A549 (cell line): ENCODE measurements around the gene SPRR1B. TPM values are rescaled to one million over a fixed set of nuclear protein-coding genes. Genes with fewer than 3 reads are reported as not detected.

ENCODE experiments used
- ATAC-seq, 2 experiments: fragments of 200-7000 bp in 1 of 2; fragments of >200 bp in 1 of 2; cut with Nextera tagmentation in 1 of 2; cut with Tn5 transposase in 1 of 2; 3 replicates each; pipeline versions ENCODE4 v1.8.0 to v1.9.1; 2018 to 2020; ENCODE audit warnings: mild to moderate bottlenecking in 1 of 2, moderate library complexity in 1 of 2
- CTCF ChIA-PET: fragments of 300-600 bp; sonication (Branson Sonifier 250); formaldehyde crosslinking; extraction: SDS; loops from one replicate; lab custom pipeline; 2021; ENCODE audit warnings: antibody characterized with exemption, inconsistent platforms; lab: Yijun Ruan, JAX
- POLR2A ChIA-PET: fragments of 350-600 bp; formaldehyde crosslinking; extraction: SDS; loops from one replicate; lab custom pipeline; 2021; ENCODE audit warnings: antibody characterized with exemption, inconsistent platforms; lab: Yijun Ruan, JAX
- DNase-seq, 2 experiments: peaks; one replicate each; pipeline versions ENCODE4 v3.0.0 to v3.0.0-alpha.2; 2011 to 2016; ENCODE audit warnings: low read depth in 1 of 2, low spot score in 1 of 2
- FAIRE-seq: peaks from 2 replicates; lab custom pipeline; 2011; peaks lifted over from hg19 to GRCh38; lab: Jason Lieb, UNC
- H3K27ac ChIP-seq, 2 experiments: fragments of >200 bp; sonication (Bioruptor Twin); formaldehyde crosslinking; 3 replicates each; pipeline ENCODE4 v1.5.1; 2016 to 2017
- H3K4me1 ChIP-seq: fragments of >200 bp; sonication (Bioruptor Twin); formaldehyde crosslinking; 3 replicates; pipeline ENCODE4 v1.6.1; 2016
- H3K4me2 ChIP-seq: fragments of >200 bp; sonication (Bioruptor Twin); formaldehyde crosslinking; 3 replicates; pipeline ENCODE4 v1.6.1; 2016
- H3K4me3 ChIP-seq: fragments of >200 bp; sonication (Bioruptor Twin); formaldehyde crosslinking; 3 replicates; pipeline ENCODE4 v1.5.1; 2016
- H3K9me3 ChIP-seq: fragments of >200 bp; sonication (Bioruptor Twin); formaldehyde crosslinking; 3 replicates; pipeline ENCODE4 v1.6.1; 2016
- ATOH8 ChIP-seq: fragments of 250-450 bp; sonication (Bioruptor Pico); IDR thresholded peaks from 2 replicates; pipeline ENCODE4 v1.5.0; 2020; ENCODE audit warnings: low read depth, mild to moderate bottlenecking, moderate library complexity
- CEBPB ChIP-seq, 2 experiments: fragments of >200 bp in 1 of 2; sonication (Bioruptor Twin) in 1 of 2; formaldehyde crosslinking in 1 of 2; IDR thresholded peaks; 2 replicates each; pipeline ENCODE4 v1.6.1; 2012 to 2016
- E2F6 ChIP-seq: IDR thresholded peaks from 2 replicates; pipeline ENCODE4 v1.6.1; 2012; ENCODE audit warnings: low read depth, borderline replicate concordance
- EHMT2 ChIP-seq: fragments of 200-600 bp; sonication (generic); IDR thresholded peaks from 2 replicates; pipeline ENCODE4 v1.6.1; 2016; ENCODE audit warnings: antibody characterized with exemption, low read depth, mild to moderate bottlenecking, moderate library complexity
- EP300 ChIP-seq, 2 experiments: fragments of >200 bp; sonication (Bioruptor Twin); formaldehyde crosslinking; IDR thresholded peaks; 2 replicates in 1 of 2; 3 replicates in 1 of 2; pipeline ENCODE4 v1.6.1; 2016 to 2017
- ESRRA ChIP-seq: fragments of 150-350 bp; IDR thresholded peaks from 2 replicates; pipeline ENCODE4 v1.6.1; 2014; ENCODE audit warnings: mild to moderate bottlenecking, low read length, borderline replicate concordance
- HDAC2 ChIP-seq: fragments of 200-600 bp; sonication (generic); IDR thresholded peaks from 2 replicates; pipeline ENCODE4 v1.6.1; 2016
- JUN ChIP-seq, 2 experiments: fragments of >200 bp; sonication (Bioruptor Twin); formaldehyde crosslinking; IDR thresholded peaks; 2 replicates in 1 of 2; 3 replicates in 1 of 2; pipeline ENCODE4 v1.6.1; 2016 to 2017
- JUNB ChIP-seq: fragments of >200 bp; sonication (Bioruptor Twin); formaldehyde crosslinking; IDR thresholded peaks from 2 replicates; pipeline ENCODE4 v1.6.1; 2016
- KDM1A ChIP-seq: fragments of 200-600 bp; sonication (generic); IDR thresholded peaks from 2 replicates; pipeline ENCODE4 v1.6.1; 2016; ENCODE audit warnings: low read depth, mild to moderate bottlenecking
- MAZ ChIP-seq: fragments of 150-350 bp; IDR thresholded peaks from 2 replicates; pipeline ENCODE4 v1.6.1; 2014; ENCODE audit warnings: antibody characterized with exemption, low read depth, low read length, borderline replicate concordance
- NFE2L2 ChIP-seq: fragments of 150-350 bp; conservative IDR thresholded peaks from 2 replicates; pipeline ENCODE4 v1.6.1; 2014; ENCODE audit warnings: low read length
- NPAS2 ChIP-seq: fragments of 250-450 bp; sonication (Bioruptor Pico); IDR thresholded peaks from 2 replicates; pipeline ENCODE4 v1.8.0; 2022; ENCODE audit warnings: mild to moderate bottlenecking, moderate library complexity, borderline replicate concordance
- NR3C1 ChIP-seq: fragments of >200 bp; sonication (Bioruptor Twin); formaldehyde crosslinking; IDR thresholded peaks from 3 replicates; pipeline ENCODE4 v1.6.1; 2017
- POLR2A ChIP-seq: IDR thresholded peaks from 2 replicates; pipeline ENCODE4 v1.6.1; 2012; ENCODE audit warnings: mild to moderate bottlenecking, low read length
- POLR2AphosphoS2 ChIP-seq: conservative IDR thresholded peaks from 2 replicates; pipeline ENCODE4 v1.6.1; 2012; ENCODE audit warnings: low read length, improper control_type of control experiment, inconsistent platforms
- RAD21 ChIP-seq, 2 experiments: fragments of >200 bp in 1 of 2; sonication (Bioruptor Twin) in 1 of 2; formaldehyde crosslinking in 1 of 2; IDR thresholded peaks in 1 of 2; conservative IDR thresholded peaks in 1 of 2; 2 replicates in 1 of 2; 3 replicates in 1 of 2; pipeline ENCODE4 v1.6.1; 2012 to 2018; ENCODE audit warnings: inconsistent platforms in 1 of 2
- RARB ChIP-seq: fragments of 250-450 bp; sonication (Bioruptor Pico); IDR thresholded peaks from 2 replicates; pipeline ENCODE4 v1.8.0; 2021; ENCODE audit warnings: mild to moderate bottlenecking, moderate library complexity
- SREBF2 ChIP-seq: fragments of 450-650 bp; IDR thresholded peaks from 2 replicates; pipeline ENCODE4 v1.6.1; 2014; ENCODE audit warnings: mild to moderate bottlenecking, moderate library complexity
- TFCP2L1 ChIP-seq: fragments of 250-450 bp; sonication (Bioruptor Pico); IDR thresholded peaks from 2 replicates; pipeline ENCODE4 v1.5.0; 2021; ENCODE audit warnings: mild to moderate bottlenecking
- TP53 ChIP-seq: fragments of 250-450 bp; sonication (Bioruptor Pico); IDR thresholded peaks from 2 replicates; pipeline ENCODE4 v1.5.0; 2021; ENCODE audit warnings: mild to moderate bottlenecking, moderate library complexity
- ZC3H11A ChIP-seq: fragments of 450-650 bp; IDR thresholded peaks from 2 replicates; pipeline ENCODE4 v1.6.1; 2014; ENCODE audit warnings: antibody characterized with exemption, mild to moderate bottlenecking
- ZNF302 ChIP-seq: fragments of 250-450 bp; sonication (Bioruptor Pico); IDR thresholded peaks from 2 replicates; pipeline ENCODE4 v1.9.0; 2021; ENCODE audit warnings: inconsistent platforms, mild to moderate bottlenecking, moderate library complexity
- ZSCAN20 ChIP-seq: fragments of 250-450 bp; sonication (Bioruptor Pico); IDR thresholded peaks from 2 replicates; pipeline ENCODE4 v1.8.0; 2022; ENCODE audit warnings: mild to moderate bottlenecking, moderate library complexity
- WGBS: methylation state at CpG from one replicate; pipeline ENCODE4 v1.1.6; 2017; ENCODE audit errors: missing lambda C conversion rate; 5-methylcytosine and 5-hydroxymethylcytosine counted together
- polyA plus RNA-seq, 4 experiments: library from polyadenylated mRNA; depleted of rRNA in 3 of 4; stranded (reverse); fragments of >200 nt; fragmentation: RNase III in 1 of 4; extraction: RNeasy Plus Mini Kit Qiagen cat#74134 plus additional on column Dnase treatment in 1 of 4; gene quantifications; 2 replicates in 3 of 4; 3 replicates in 1 of 4; pipeline ENCODE4 v1.2.3, GENCODE V29; 2011 to 2017
- TF ChIP-seq, protein P1 (sequence below): fragments of 450-650 bp; IDR thresholded peaks from 2 replicates; pipeline ENCODE4 v1.6.1; 2014; ENCODE audit warnings: antibody characterized with exemption
- TF ChIP-seq, protein P2 (sequence below): IDR thresholded peaks from 2 replicates; pipeline ENCODE4 v1.6.1; 2012
- TF ChIP-seq, protein P3 (sequence below): fragments of 250-450 bp; sonication (Bioruptor Pico); IDR thresholded peaks from 2 replicates; pipeline ENCODE4 v1.5.0; 2021; ENCODE audit warnings: mild to moderate bottlenecking, moderate library complexity, borderline replicate concordance

SPRR1B gene
- polyA plus RNA-seq, 2 of the 4 experiments (the other 2 are of a cell fraction), result not detected

DNA sequence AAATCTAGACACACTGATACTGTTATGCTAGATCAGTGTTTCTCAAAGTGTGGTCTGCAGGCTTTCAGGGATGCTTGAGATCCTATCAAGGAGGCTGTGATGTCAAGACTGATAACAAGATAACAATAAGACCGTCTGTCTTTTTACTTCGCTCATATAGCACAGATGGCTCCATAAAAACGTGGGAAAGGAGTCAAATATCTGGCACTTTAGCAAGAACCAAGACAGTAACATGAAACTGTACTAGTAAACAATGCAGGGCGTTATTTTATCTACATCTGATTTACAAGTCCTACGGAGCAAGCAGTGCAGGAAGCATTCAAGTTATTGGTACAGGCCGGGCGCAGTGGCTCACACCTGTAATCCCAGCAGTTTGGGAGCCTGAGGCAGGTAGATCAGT, 33.1 kb upstream of the SPRR1B start:
- DNase-seq, result no peak
- 13% methylated on average over 7 of the region's 7 CpGs for WGBS
- no peak for FAIRE-seq
- TF ChIP-seq NPAS2 (no peak), RAD21 (conservative IDR thresholded peaks at IDR 0.05 in 1 of 2, IDR thresholded peaks at IDR 0.05 in 1 of 2) (no peak), POLR2A (no peak), SREBF2 (no peak), EHMT2 (no peak), POLR2AphosphoS2 (no peak), ESRRA (no peak), NFE2L2 (no peak)
- no peak for ATAC-seq
- Histone ChIP-seq H3K27ac (no peak overlapping the region), H3K4me1 (no peaks in the 10 kb centered on the region), H3K4me3 (no peak overlapping the region), H3K4me2 (no peak overlapping the region), H3K9me3 (0 out of 3 replicates have a peak, but pooled peaks cover 2% of the 10 kb centered on the region)
- POLR2A ChIA-PET, result no interaction called here
- CTCF ChIA-PET, result no interaction called here

GRCh38 chr1:152998476-152998875, 32.5 kb upstream of the SPRR1B start:
- no peak for DNase-seq
- ChIA-PET POLR2A (no interaction called here), CTCF (interaction anchor here (1.2 kb wide), 1 partner anchor 11 kb away, joined by 3 read pairs; no protein-coding TSS in a partner anchor)
- FAIRE-seq, result no peak
- no peaks in the 10 kb centered on the region for H3K4me1 ChIP-seq
- no peak overlapping the region for H3K27ac ChIP-seq
- no peak overlapping the region for H3K4me2 ChIP-seq
- no peak overlapping the region for H3K4me3 ChIP-seq
- H3K9me3 ChIP-seq, result 0 out of 3 replicates have a peak, but pooled peaks cover 2% of the 10 kb centered on the region
- 50% methylated on average over 4 of the region's 4 CpGs for WGBS
- no peak for ATAC-seq
- no peak for TF ChIP-seq ZSCAN20 (CRISPR knock-in tag)
- no peak for TF ChIP-seq NPAS2
- TF ChIP-seq POLR2A, result no peak
- TF ChIP-seq CEBPB (IDR thresholded peaks at IDR 0.05), result no peak
- TF ChIP-seq, protein P1, sequence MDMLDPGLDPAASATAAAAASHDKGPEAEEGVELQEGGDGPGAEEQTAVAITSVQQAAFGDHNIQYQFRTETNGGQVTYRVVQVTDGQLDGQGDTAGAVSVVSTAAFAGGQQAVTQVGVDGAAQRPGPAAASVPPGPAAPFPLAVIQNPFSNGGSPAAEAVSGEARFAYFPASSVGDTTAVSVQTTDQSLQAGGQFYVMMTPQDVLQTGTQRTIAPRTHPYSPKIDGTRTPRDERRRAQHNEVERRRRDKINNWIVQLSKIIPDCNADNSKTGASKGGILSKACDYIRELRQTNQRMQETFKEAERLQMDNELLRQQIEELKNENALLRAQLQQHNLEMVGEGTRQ, result no peak
- no peak for TF ChIP-seq ZC3H11A
- TF ChIP-seq ATOH8 (CRISPR knock-in tag), result no peak
- TF ChIP-seq TFCP2L1 (CRISPR knock-in tag), result no peak
- TF ChIP-seq, protein P2, sequence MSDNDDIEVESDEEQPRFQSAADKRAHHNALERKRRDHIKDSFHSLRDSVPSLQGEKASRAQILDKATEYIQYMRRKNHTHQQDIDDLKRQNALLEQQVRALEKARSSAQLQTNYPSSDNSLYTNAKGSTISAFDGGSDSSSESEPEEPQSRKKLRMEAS, result no peak
- no peak for TF ChIP-seq NR3C1
- TF ChIP-seq E2F6, result no peak
- TF ChIP-seq HDAC2, result no peak
- TF ChIP-seq, all 56 proteins: peak for 0

- no peak for DNase-seq
- H3K4me1 ChIP-seq, result no peaks in the 10 kb centered on the region
- H3K27ac ChIP-seq, result no peak overlapping the region
- POLR2A ChIA-PET, result no interaction called here
- 17% methylated on average over 6 of the region's 6 CpGs for WGBS
- CTCF ChIA-PET, result interaction anchor here (0.9 to 1.2 kb wide), 2 partner anchors 10 to 129 kb away, joined by 3 read pairs; no protein-coding TSS in a partner anchor
- no peak overlapping the region for H3K4me2 ChIP-seq
- H3K4me3 ChIP-seq, result no peak overlapping the region
- FAIRE-seq, result no peak
- TF ChIP-seq NPAS2, result no peak
- TF ChIP-seq MAZ, result no peak
- no peak for TF ChIP-seq EP300 (IDR thresholded peaks at IDR 0.05)
- TF ChIP-seq JUNB, result no peak
- TF ChIP-seq, protein P3, sequence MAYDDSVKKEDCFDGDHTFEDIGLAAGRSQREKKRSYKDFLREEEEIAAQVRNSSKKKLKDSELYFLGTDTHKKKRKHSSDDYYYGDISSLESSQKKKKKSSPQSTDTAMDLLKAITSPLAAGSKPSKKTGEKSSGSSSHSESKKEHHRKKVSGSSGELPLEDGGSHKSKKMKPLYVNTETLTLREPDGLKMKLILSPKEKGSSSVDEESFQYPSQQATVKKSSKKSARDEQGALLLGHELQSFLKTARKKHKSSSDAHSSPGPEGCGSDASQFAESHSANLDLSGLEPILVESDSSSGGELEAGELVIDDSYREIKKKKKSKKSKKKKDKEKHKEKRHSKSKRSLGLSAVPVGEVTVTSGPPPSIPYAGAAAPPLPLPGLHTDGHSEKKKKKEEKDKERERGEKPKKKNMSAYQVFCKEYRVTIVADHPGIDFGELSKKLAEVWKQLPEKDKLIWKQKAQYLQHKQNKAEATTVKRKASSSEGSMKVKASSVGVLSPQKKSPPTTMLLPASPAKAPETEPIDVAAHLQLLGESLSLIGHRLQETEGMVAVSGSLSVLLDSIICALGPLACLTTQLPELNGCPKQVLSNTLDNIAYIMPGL (CRISPR knock-in tag), result no peak
- TF ChIP-seq KDM1A, result no peak
- TF ChIP-seq ZNF302 (CRISPR knock-in tag), result no peak
- no peak for TF ChIP-seq RARB (CRISPR knock-in tag)
- TF ChIP-seq JUN (IDR thresholded peaks at IDR 0.05), result no peak
- no peak for TF ChIP-seq NFE2L2
- TF ChIP-seq TP53 (CRISPR knock-in tag), result no peak
- no peak for ATAC-seq
- 0 out of 3 replicates have a peak, but pooled peaks cover 2% of the 10 kb centered on the region for H3K9me3 ChIP-seq
Measured at GRCh38 chr1:152999818-153000217, 31.2 kb upstream of the SPRR1B start.
